GM12872 (cell line): ENCODE data around the gene STON2.

Experiments used
- CTCF ChIP-seq: IDR thresholded peaks from 3 replicates; pipeline ENCODE4 v1.5.1; 2011; ENCODE audit warnings: low read depth, mild to moderate bottlenecking, low read length, moderate library complexity; ENCODE audit not compliant: insufficient read depth

STON2 gene

GRCh38 chr14:81256289-81256960, 143.7 kb downstream of the STON2 start:
- no peak for TF ChIP-seq CTCF

- TF ChIP-seq CTCF: no peak
These were observed 147.8 kb downstream of the STON2 start for GRCh38 chr14:81252278-81252677.

- no peak for TF ChIP-seq CTCF
These were observed 152.8 kb downstream of the STON2 start for GRCh38 chr14:81247271-81247766.

GRCh38 chr14:81246461-81247270, 153.5 kb downstream of the STON2 start:
- no peak for TF ChIP-seq CTCF

GRCh38 chr14:81245771-81246170, 154.4 kb downstream of the STON2 start:
- TF ChIP-seq CTCF: no peak

GRCh38 chr14:81243499-81243898, 156.6 kb downstream of the STON2 start:
- no peak for TF ChIP-seq CTCF

GRCh38 chr14:81236138-81236537, 164.0 kb downstream of the STON2 start:
- TF ChIP-seq CTCF: no peak
